HG02588 (cell line): Measurements from ENCODE around the gene LPCAT2.
"Not testable (repeated sequence)": the region's sequence is repeated elsewhere in the genome, so short reads cannot be mapped to it uniquely, and the experiment has no call there.

Experiments
- ATAC-seq: cut with Tn5 transposase; IDR thresholded peaks from one replicate; pipeline ENCODE4 v1.9.1; 2021; ENCODE audit warnings: mild to moderate bottlenecking, moderate library complexity; ENCODE audit not compliant: unreplicated experiment

Gene LPCAT2

DNA sequence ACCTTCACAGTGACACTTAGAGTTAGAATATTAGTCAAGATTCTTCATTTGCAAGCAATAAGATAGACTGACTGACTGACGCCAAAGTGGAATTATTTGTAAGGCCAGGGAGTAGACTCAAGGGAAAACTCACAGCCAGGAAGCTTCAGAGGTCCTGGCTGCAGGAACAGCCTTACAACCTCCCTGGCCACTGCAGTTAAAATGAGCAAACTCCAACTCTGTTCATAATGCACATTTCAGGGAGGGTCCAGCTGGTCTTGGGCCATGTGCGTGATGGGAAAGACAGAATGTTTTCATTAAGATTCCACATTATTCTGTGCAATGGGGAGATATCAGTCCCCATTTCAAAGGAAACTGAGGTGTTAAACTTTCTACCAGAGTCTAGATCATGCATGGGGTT lies 67.5 kb downstream of the LPCAT2 start:
- ATAC-seq, result no peak

DNA sequence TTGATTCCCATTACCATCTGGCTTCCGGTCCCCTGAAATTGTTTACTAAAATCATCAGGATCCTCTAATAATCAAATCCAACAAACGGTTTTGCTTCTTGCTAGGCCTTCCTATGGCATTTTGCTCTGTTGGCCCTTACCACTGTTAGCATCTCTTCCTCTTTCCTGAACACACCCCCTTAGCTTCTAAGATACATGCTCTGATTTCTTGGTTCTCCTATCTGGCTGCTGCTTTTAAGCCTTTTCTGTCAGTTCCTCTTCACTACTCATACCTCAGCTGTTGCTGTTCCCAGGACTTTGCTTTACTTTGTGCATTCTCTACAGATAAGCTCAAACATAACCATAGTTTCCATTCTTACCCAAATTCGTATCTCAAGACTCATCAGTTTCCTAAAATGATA lies 69.0 kb downstream of the LPCAT2 start:
- no peak for ATAC-seq

GRCh38 chr16:55585631-55586030 lies 76.8 kb downstream of the LPCAT2 start:
- no peak for ATAC-seq

GRCh38 chr16:55588799-55589198 lies 79.9 kb downstream of the LPCAT2 start:
- no peak for ATAC-seq

DNA sequence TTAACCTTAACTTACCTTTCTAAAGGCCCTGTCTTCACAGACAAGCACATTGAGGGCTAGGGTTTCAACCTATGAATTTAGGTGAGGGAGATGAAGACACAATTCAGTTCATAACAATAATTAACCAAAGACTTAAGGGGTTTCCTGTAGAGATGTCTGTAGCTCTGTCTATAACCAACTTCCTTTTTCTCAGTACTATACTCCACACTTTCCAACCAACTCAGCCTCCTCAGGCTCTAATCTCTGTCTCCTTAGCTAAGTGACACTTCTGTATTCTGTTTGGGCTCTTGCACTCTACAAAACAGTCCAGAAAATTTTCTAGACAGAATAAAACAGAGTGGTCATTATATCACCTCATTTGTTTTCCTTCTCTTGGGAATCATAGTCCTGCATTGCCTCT lies 83.4 kb downstream of the LPCAT2 start:
- no peak for ATAC-seq

DNA sequence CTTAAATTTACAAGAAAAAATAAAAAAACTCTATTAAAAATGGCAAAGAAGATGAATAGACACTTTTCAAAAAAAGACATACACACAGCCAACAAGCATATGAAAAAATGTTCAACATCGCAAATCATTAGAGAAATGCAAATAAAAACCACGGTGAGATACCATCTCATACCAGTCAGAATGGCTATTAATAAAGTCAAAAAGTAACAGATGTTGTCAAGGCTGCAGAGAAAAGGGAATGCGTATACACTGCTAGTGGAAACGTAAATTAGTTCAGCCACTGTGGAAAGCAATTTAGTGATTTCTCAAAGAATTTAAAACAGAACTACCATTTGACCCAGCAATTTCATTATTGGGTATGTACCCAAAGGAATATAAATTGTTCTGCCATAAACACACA lies 89.1 kb downstream of the LPCAT2 start:
- no peak for ATAC-seq

DNA sequence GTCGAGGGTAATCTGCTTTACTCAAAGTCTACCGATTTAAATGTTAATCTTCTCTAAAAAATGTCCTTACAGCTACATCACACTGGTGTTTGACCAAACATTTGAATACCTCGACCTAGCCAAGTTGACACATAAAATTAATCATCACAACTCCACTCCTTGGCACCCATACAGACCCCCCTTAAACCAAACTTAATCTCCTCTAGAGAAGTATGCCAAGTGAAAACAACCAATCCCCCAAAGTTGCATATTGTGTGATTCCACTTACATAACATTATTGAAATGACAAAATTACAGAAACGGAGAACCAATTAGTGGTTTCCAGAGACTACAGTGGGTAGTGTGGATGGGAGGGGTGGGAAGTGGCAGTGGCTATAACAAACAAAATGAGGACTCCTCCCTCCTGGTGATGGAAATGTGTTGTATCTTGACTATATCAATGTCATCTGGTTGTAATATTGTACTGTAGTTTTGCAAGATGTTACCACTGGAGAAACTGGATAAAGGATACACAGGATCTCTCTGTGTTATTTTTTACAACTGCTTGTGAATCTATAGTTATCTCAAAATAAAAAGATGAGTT lies 97.0 kb downstream of the LPCAT2 start:
- no peak for ATAC-seq

DNA sequence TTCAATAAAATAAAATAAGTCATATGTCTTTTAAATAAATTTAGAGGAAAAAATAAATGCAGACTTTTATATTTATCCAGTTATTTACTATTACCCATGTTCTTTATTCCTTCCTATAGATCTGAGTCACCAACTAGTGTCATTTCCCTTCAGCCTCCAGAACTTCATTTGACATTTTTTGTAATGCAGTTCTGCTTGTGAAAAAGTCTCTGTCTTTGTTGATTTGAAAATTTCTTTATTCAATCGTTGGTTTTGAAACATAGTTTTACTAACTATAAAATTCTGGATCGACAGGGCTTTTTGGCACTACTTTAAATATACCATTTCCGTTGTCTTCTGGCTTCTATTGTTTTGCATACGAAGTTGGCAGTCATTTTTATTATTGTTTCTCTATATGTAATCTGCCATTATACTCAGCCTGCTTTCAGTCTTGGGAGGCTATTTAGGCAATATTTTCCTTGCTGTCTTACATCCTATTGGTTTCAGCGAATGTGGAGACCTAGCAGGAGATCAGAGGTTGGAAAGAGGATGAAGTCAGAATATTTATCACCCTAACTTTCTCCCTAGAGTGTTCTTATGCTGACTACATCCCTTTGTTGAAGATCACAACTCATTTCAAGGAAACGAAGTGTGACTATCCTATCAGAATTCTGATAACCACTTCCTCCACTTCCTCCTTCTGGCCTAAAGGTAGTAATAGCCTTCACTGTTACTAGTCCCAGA lies 104.9 kb downstream of the LPCAT2 start:
- no peak for ATAC-seq

DNA sequence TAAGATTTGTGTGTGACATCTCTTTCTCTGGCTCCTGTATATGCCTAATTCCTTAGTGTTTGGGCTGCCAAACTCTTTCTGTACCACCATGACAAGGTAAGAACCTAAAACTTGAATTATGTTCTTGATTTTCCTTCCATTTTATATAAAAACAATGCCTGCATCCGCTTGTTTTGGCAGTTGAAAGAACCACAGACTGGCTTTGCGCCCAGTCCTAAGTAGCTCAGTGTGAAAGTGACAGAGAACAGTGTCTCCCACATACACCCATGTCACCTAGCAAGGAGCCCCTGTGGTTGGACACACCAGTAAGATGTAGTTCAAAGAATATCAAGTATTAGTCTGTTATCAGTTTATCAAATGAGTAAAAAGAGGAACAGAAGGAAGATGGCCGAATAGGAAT lies 106.2 kb downstream of the LPCAT2 start:
- no peak for ATAC-seq

GRCh38 chr16:55615670-55616069 lies 106.8 kb downstream of the LPCAT2 start:
- not testable (repeated sequence) for ATAC-seq

DNA sequence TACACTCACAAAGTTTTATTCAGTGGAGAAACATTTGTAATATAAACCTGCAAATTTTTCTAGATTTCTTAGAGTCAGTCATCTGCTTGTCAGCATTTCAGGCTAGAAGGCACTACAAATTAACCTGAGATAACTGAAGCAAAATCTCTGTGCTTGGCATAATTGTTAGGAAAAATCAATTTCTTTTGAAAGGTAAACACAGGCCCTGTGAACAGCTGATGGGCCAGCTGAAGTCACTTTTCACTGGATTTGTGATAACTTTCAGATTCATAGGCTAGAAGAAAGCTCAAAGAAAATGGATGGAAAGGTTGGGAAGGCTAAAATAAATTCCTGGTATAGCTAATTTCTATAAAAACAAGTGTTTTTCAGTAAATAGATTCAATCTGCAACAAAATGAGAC lies 112.9 kb downstream of the LPCAT2 start:
- no peak for ATAC-seq

DNA sequence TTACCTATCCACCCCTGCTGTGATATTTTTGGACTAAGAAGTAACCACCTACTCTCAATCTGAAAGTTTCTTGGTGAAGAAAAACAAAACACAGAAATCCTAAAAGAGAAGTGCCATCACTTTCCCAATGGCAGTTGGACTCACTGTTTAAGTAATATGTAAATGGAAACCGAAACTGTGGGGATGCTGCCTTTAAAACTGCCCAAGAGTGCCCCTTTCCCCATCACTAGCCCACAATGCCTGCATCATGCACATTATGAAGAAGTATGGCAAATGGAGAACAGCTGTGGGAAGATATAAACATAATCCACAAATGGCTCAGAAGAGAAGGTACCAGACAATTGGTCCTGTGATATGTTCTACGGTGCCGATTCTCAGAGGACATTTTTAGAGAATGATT lies 113.4 kb downstream of the LPCAT2 start:
- ATAC-seq, result no peak

DNA sequence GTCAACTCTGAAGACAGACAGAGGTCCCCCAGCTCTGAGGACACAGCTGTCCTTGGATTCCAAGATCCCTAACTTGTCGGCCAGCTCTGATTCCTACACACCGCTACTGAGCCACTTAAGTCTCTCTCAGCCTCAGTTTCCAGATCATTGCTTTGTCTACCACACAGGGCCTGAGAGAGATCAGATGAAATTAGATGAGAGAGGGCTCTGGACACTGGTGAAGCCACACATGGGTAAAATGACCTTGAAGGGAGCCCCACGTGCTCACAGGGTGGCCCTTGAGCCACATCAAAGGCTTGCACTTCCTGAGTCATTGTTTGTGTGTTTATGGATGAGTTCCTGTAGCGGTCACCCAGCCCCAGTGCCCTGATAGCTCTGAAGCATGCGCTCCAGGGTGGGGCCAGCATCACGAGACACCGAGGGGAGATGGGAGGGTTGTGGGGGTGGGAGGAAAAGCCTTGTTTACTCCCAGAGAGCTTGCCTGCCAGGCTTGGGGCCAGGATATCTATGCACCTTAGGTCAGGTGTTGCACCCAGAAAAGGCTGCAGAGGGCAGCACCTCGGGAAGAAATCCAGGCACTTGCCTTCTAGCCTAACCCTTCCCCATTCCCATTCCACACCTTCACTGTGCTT lies 114.2 kb downstream of the LPCAT2 start:
- ATAC-seq, result no peak

- no peak for ATAC-seq
Observed at GRCh38 chr16:55623640-55624039, 114.8 kb downstream of the LPCAT2 start.

DNA sequence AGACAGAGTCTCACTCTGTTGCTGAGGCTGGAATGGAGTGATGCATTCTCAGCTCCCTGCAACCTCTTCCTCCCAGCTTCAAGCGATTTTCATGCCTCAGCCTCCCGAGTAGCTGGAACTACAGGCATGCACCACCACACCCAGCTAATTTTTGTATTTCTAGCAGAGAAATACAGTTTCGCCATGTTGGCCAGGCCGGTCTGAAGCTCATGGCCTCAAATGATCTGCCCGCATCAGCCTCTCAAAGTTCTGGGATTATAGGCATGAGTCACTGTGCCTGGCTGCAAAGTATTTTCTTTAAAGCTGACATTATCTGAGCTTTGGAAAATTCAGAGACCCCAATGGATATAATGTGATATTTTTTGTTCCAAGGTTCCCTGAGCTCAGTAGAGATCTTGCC lies 115.8 kb downstream of the LPCAT2 start:
- no peak for ATAC-seq

GRCh38 chr16:55625843-55626242 lies 117.0 kb downstream of the LPCAT2 start:
- no peak for ATAC-seq

DNA sequence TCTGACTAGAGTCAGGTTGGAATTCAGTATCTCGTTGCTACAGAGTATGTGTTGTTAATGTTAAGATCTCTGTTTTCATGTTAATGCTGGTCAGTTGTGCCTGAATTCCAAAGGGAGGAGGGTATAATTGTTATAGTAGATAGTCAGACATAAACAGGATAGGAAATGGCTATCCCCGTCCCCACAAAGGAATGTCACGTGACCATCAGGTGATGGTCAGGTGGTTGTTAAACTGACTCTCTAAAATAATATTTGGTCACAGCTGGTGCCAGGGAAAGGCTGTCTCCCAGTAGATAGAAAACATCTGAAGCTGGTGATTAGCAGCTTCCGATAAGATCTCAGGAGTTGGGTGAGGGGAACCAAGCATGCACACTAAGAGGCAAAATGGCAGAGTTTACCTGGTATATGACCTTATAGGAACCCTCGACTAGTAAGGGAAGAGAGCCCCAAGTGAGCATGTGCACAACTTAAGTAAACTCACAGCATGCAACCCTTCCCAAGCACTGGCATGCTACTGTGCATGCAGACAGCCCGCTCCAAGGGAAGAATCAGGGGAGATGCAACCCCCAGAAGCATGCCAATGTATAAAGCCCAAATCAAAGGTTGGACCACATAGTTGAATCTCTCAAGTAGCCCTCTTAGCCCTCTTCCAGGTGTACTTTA lies 119.6 kb downstream of the LPCAT2 start:
- no peak for ATAC-seq

DNA sequence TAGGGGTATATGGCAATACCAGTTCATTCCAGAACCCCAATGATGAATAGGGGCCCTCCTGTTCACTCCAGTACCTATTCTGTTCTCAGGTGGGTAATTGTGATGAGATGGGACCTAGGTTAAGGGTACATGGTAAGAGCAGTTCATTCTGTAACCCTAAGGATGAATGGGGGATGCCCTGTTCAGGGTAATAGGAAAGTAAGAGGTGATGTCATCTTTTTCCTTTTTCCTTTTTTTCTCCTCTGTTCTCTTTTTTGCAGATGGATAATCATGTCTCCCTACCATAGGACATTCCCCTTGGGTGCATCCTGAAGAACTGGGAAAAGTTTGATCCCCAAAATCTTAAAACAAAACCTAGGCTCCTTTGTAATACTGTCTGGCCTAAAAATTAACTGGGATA lies 121.9 kb downstream of the LPCAT2 start:
- ATAC-seq, result no peak

GRCh38 chr16:55632259-55632658 lies 123.4 kb downstream of the LPCAT2 start:
- ATAC-seq, result no peak

DNA sequence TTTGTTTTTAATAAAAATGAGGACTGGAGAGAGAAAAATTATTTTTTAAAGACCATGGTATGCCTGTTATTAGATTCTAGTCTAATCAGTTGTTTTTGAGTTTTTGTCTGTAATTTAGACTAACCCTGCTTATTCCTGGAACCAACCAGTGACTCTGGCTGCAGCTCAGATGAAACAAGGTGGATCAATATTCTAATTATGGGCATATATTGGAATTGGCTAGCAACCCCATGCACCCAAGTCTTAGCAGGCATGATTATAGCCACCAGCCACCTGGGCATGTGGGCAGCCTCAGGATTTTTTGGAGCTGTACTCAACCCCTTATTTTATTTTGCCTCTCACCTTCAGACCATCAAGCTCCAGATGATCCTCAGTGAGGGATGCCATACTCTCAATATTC lies 125.3 kb downstream of the LPCAT2 start:
- no peak for ATAC-seq
